HG03521 (cell line): Measurements from ENCODE around the gene RBMY1E.
"Not testable (repeated sequence)": the region's sequence is repeated elsewhere in the genome, so short reads cannot be mapped to it uniquely, and the experiment has no call there.

Source experiments
- ATAC-seq: cut with Tn5 transposase; IDR thresholded peaks from one replicate; pipeline ENCODE4 v1.9.1; 2021; ENCODE audit warnings: mild to moderate bottlenecking, moderate library complexity; ENCODE audit not compliant: unreplicated experiment

RBMY1E gene

DNA sequence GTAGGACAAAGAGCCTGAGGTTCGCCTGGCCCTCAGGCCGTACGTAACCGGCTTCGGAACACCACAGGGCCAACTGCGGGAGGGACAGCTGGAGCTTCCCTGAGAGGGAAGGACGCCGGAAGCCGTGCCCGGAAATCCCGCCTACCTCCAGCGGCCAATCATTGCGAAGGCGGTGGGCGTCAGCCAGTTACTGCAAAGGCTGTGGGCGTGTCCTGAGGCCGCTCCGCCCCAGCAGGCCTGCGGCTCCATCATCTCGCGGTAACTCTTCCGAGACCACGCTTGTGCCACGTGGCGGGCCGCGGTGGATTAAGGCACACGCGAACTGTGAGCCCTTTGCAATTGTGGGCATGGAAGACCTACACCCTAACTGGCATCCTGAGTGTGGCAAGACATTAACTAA, at the start of gene RBMY1E:
Gene RBMY1E (minus strand): TSS at position 101 of the 400 bp plus-strand sequence. CDS start 1,978 bp downstream, outside the sequence.
- not testable (repeated sequence) for ATAC-seq

DNA sequence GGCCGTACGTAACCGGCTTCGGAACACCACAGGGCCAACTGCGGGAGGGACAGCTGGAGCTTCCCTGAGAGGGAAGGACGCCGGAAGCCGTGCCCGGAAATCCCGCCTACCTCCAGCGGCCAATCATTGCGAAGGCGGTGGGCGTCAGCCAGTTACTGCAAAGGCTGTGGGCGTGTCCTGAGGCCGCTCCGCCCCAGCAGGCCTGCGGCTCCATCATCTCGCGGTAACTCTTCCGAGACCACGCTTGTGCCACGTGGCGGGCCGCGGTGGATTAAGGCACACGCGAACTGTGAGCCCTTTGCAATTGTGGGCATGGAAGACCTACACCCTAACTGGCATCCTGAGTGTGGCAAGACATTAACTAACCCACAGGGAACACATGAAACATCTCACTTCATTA, 23.4 kb downstream of the RBMY1E start, which contains the start of gene RBMY1D:
Gene RBMY1D (minus strand): TSS at position 101 of the 400 bp plus-strand sequence. CDS start 2,013 bp downstream, outside the sequence.
- ATAC-seq = not testable (repeated sequence)

DNA sequence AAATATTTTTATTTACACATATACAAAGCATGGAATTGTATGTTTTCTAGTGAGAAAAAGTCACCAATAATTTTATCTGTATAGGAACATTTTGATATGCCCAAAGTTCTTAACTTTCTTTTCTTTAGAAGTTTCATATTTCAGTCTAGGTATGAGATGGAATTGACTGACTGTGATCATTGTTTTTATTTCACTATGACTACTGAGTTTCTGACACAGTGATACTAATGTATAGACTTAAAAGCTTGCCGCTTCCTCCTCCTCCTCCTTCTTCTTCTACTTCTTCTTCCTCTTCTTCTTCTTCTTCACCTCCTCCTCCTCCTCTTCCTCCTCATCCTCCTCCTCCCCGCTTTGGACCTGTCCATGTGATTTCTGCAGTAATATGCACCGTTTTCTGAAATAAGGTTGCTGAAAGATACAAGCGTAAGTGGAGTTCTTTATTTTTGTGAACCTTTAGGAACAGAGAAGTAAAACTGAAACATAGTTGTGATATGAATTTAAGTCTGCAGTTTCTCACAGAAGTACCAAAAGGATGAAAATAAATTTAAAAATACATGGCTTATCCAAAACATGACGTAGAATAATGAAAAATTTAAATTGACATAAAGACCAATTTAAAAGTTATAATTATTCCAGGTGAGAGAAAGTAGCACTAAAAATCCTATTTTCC, 48.3 kb downstream of the RBMY1E start:
- ATAC-seq = peak; percentile 67
